GM21529 (cell line): ENCODE measurements around the gene OLFML1.
A peak's percentile ranks its signal among the peaks of the same experiment; 100 is the strongest.

Source experiments
- ATAC-seq: cut with Tn5 transposase; IDR thresholded peaks from one replicate; pipeline ENCODE4 v1.9.1; 2021; ENCODE audit not compliant: unreplicated experiment

Gene OLFML1

GRCh38 chr11:7485186-7486097 lies at the start of gene OLFML1:
OLFML1 (plus strand) TSS chr11:7485506; CDS start chr11:7485876, 370 bp downstream.
- no peak for ATAC-seq

DNA sequence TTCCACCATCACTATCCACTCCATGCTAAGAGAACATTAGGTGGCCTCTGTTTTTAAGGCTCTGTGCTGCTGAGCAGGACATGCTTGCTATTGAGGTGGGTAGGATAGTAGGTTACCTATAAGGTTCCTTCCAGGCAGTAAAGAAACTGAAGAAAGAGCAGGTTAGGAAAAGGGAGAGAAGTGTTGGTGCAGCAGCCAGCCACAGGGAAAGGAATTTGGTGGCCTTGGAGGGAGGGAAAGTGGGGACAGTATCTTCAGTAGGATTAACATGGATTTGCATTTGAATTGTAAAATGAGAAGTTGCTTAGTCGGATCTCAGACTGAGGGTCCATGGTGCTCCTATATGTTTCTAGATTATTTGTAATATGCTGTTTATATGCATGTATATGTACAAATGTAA lies 49.2 kb upstream of the OLFML1 start:
- no peak for ATAC-seq

GRCh38 chr11:7436657-7437056 lies 48.6 kb upstream of the OLFML1 start:
- ATAC-seq = peak; percentile 88

DNA sequence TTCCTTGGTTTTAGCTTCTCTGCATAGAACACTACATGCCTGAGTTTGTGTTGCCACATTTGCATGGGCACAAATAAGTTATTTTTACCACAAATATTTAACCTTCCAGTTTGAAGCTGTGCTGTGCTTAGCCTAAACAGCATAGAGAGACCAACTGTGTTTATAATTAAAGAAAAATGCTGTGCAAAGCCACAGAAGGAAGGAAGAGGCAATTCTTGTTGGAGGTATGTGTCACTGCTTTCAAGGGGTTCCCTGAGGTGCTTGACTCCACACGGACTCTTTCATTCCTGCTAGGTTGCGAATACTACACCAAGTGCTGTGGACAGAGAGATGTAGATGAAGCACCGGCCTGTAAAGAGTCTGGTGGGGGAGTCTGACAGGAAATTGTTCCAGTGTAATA lies 47.6 kb upstream of the OLFML1 start:
- ATAC-seq = no peak

- ATAC-seq = no peak
Measured at GRCh38 chr11:7439746-7440320, 45.5 kb upstream of the OLFML1 start.

GRCh38 chr11:7442588-7443215 lies 42.6 kb upstream of the OLFML1 start:
- peak; percentile 89 for ATAC-seq

- ATAC-seq = no peak
Measured at GRCh38 chr11:7444091-7444981, 41.0 kb upstream of the OLFML1 start.

GRCh38 chr11:7445564-7445963 lies 39.7 kb upstream of the OLFML1 start:
- ATAC-seq = no peak

GRCh38 chr11:7448201-7448600 lies 37.1 kb upstream of the OLFML1 start:
- ATAC-seq = no peak

- no peak for ATAC-seq
Measured at GRCh38 chr11:7449211-7449840, 36.0 kb upstream of the OLFML1 start.

GRCh38 chr11:7449841-7450214 lies 35.5 kb upstream of the OLFML1 start:
- ATAC-seq = no peak

DNA sequence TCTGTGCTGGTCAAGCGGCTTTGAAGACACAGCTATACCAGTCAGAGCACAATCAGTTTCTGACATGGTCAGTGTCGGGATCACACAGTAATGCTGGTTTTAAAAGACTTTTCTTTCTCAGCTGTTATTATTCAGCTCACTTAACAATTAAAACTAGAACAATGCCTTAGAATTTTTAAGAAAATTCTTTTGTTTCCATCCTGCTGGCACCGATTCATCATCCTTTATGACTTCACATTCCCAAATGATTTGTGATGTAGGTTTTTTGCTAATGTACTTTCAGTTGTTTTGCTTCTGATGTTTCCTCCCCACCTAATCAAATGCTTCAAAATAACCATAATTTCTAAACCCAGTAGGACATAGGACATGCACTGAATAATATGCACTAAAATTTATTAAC lies 34.5 kb upstream of the OLFML1 start:
- no peak for ATAC-seq

GRCh38 chr11:7451520-7451919 lies 33.8 kb upstream of the OLFML1 start:
- ATAC-seq = no peak

- no peak for ATAC-seq
Measured at GRCh38 chr11:7451952-7452494, 33.3 kb upstream of the OLFML1 start.

- no peak for ATAC-seq
Measured at GRCh38 chr11:7454854-7455253, 30.5 kb upstream of the OLFML1 start.

GRCh38 chr11:7457211-7457610 lies 28.1 kb upstream of the OLFML1 start:
- no peak for ATAC-seq

- no peak for ATAC-seq
Measured at GRCh38 chr11:7462706-7463105, 22.6 kb upstream of the OLFML1 start.

DNA sequence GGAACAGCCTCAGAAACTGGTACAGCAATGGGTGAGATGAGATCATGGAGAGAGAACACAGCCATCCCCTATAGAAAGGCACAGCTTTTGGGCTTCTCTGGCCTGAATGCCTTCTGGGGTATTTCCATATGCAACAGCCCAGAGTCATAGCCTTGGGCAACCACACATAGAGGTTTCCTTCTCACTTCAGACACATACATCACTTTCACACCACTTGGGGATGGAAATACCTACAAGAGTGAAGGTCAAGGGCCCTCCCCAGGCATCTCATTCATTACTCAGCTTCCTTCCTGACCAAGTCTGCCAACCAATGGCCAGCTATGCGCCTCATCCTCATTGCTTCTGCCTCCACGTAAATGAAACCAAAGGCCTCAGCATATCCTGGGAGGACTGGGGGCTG lies 17.7 kb upstream of the OLFML1 start:
- ATAC-seq = peak; percentile 79

GRCh38 chr11:7469351-7469865 lies 15.9 kb upstream of the OLFML1 start:
- ATAC-seq = no peak

DNA sequence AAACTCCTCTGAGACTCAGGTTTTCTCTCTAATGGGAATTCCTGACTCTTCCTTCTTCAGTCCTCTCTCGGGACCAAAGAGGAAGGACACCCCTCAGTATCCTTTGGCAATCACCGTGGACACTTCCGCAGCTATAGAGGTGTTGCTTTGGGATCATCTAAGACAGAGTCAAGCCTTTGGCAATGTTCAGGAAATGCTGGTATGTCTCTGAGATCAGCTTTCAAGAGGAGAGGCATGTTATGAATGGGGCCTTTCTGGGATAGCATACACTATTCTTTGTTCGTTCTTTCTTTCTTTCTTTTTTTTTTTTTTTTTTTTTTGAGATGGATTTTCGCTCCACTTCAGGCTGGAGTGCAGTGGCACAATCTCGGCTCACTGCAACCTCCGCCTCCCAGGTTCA lies 14.2 kb upstream of the OLFML1 start:
- ATAC-seq = no peak
